K562 (cell line): ENCODE measurements around the gene VMP1. TPM values are rescaled to one million over a fixed set of nuclear protein-coding genes. Genes with fewer than 3 reads are reported as not detected.

ENCODE experiments used
- BRD9 ChIP-seq: fragments of 450-650 bp; IDR thresholded peaks from 2 replicates; pipeline ENCODE4 v1.6.1; 2018; ENCODE audit warnings: low read depth; ENCODE audit not compliant: partially characterized antibody
- CHD1 ChIP-seq: fragments of 200-600 bp; sonication (generic); IDR thresholded peaks from one replicate; pipeline ENCODE4 v1.6.1; 2012; ENCODE audit warnings: mild to moderate bottlenecking, moderate library complexity, low read length, inconsistent platforms
- GATAD2A ChIP-seq: fragments of 450-650 bp; IDR thresholded peaks from 2 replicates; pipeline ENCODE4 v1.6.1; 2017
- GTF2F1 ChIP-seq: IDR thresholded peaks from 2 replicates; pipeline ENCODE4 v1.6.1; 2011; ENCODE audit warnings: low read depth, low read length, improper control_type of control experiment
- IFI16 ChIP-seq: fragments of 250-450 bp; sonication (Bioruptor Pico); IDR thresholded peaks from 2 replicates; pipeline ENCODE4 v2.1.2; 2022; ENCODE audit warnings: mild to moderate bottlenecking, inconsistent platforms
- RBM14 ChIP-seq: fragments of 200-400 bp; formaldehyde crosslinking; IDR thresholded peaks from 2 replicates; pipeline ENCODE4 v1.6.1; 2018; ENCODE audit warnings: low read depth, mild to moderate bottlenecking, low read length, moderate library complexity, borderline replicate concordance; ENCODE audit not compliant: insufficient read depth
- RUNX1 ChIP-seq: sonication (generic); IDR thresholded peaks from 2 replicates; pipeline ENCODE4 v1.6.1; 2016; ENCODE audit warnings: antibody characterized with exemption, low read depth
- SP2 ChIP-seq: IDR thresholded peaks from 2 replicates; pipeline ENCODE4 v1.6.1; 2011; ENCODE audit warnings: mild to moderate bottlenecking, low read depth, low read length, moderate library complexity; ENCODE audit not compliant: poor library complexity, severe bottlenecking; ENCODE audit errors: extremely low read depth
- STAT5B ChIP-seq: fragments of 250-450 bp; sonication (Bioruptor Pico); IDR thresholded peaks from 2 replicates; pipeline ENCODE4 v1.8.0; 2021; ENCODE audit warnings: mild to moderate bottlenecking, inconsistent platforms
- SUPT5H ChIP-seq: fragments of 450-650 bp; IDR thresholded peaks from 2 replicates; pipeline ENCODE4 v1.6.1; 2016
- TARDBP ChIP-seq: fragments of 450-650 bp; IDR thresholded peaks from 2 replicates; pipeline ENCODE4 v1.6.1; 2016
- ZNF175 ChIP-seq: fragments of 200-800 bp; sonication (Bioruptor generic); IDR thresholded peaks from 2 replicates; pipeline ENCODE4 v1.6.1; 2016; ENCODE audit warnings: low read depth, mild to moderate bottlenecking, missing genetic modification characterization, missing compliant biosample characterization
- ZNF212 ChIP-seq: fragments of 450-650 bp; formaldehyde crosslinking; IDR thresholded peaks from 2 replicates; pipeline ENCODE4 v1.4.0; 2020; ENCODE audit warnings: mild to moderate bottlenecking
- ZNF239 ChIP-seq: fragments of 250-450 bp; sonication (Bioruptor Pico); IDR thresholded peaks from 2 replicates; pipeline ENCODE4 v1.4.0; 2020; ENCODE audit warnings: mild to moderate bottlenecking
- ZNF436 ChIP-seq: fragments of 250-450, 450-650 bp; sonication (Bioruptor Pico); formaldehyde crosslinking; IDR thresholded peaks from 2 replicates; pipeline ENCODE4 v1.7.0; 2020; ENCODE audit warnings: mild to moderate bottlenecking
- polyA plus RNA-seq, 8 experiments: library from polyadenylated mRNA; depleted of rRNA in 4 of 8; stranded (reverse) in 5 of 8; unstranded in 3 of 8; fragments of >200 nt; fragmentation: Nextera tagmentation in 2 of 8; fragmentation: Illumina TruSeq in 1 of 8; extraction: Ambion mirVana in 2 of 8; extraction: Trizol in 1 of 8; gene quantifications; 2 replicates each; pipeline versions ENCODE4 v1.2.1 to v1.2.3, GENCODE V29; 2011 to 2014; ENCODE audit warnings: inconsistent platforms in 1 of 8, missing spikeins in 1 of 8
- total RNA-seq, 7 experiments: library from RNA; depleted of rRNA in 6 of 7; stranded (reverse); fragments of >200 nt in 6 of 7; fragmentation: Illumina TruSeq in 2 of 7; extraction: Trizol in 2 of 7; gene quantifications; 2 replicates each; pipeline versions ENCODE4 v1.2.1 to v1.2.3, GENCODE V29; 2011 to 2021; ENCODE audit warnings: low replicate concordance in 1 of 7
- TF ChIP-seq, protein P1 (sequence below): fragments of 250-450 bp; sonication (Bioruptor Pico); IDR thresholded peaks from 2 replicates; pipeline ENCODE4 v1.4.0; 2020; ENCODE audit warnings: mild to moderate bottlenecking
- TF ChIP-seq, protein P2 (sequence below), 2 experiments: fragments of 450-650 bp in 1 of 2; sonication (generic) in 1 of 2; formaldehyde crosslinking; conservative IDR thresholded peaks; 2 replicates each; pipeline versions ENCODE4 v1.4.0 to v1.8.1; 2020 to 2022; ENCODE audit warnings: mild to moderate bottlenecking in 1 of 2, missing genetic modification reagents in 1 of 2
- TF ChIP-seq, protein P3 (sequence below): sonication (generic); formaldehyde crosslinking; IDR thresholded peaks from 2 replicates; pipeline ENCODE4 v1.8.0; 2022; ENCODE audit warnings: missing genetic modification reagents, mild to moderate bottlenecking, borderline replicate concordance
- TF ChIP-seq, protein P4 (sequence below), 2 experiments: fragments of 450-650 bp; conservative IDR thresholded peaks; 2 replicates each; pipeline ENCODE4 v1.6.1; 2017; ENCODE audit warnings: mild to moderate bottlenecking in 2 of 2, moderate library complexity in 2 of 2
- TF ChIP-seq, protein P5 (sequence below), 3 experiments: IDR thresholded peaks in 2 of 3; conservative IDR thresholded peaks in 1 of 3; 2 replicates each; pipeline ENCODE4 v1.5.1; 2011 to 2012; ENCODE audit warnings: low read length in 3 of 3, mild to moderate bottlenecking in 3 of 3, control low read depth in 2 of 3, improper control_type of control experiment in 1 of 3, inconsistent platforms in 1 of 3, low read depth in 1 of 3, mixed read lengths in 1 of 3, moderate library complexity in 1 of 3; ENCODE audit not compliant: insufficient read depth in 2 of 3
- TF ChIP-seq, protein P6 (sequence below): fragments of 250-450 bp; sonication (Bioruptor Pico); IDR thresholded peaks from 2 replicates; pipeline ENCODE4 v1.6.1; 2021; ENCODE audit warnings: mild to moderate bottlenecking

The VMP1 gene
- total and polyA plus RNA-seq, 9 of the 15 experiments (the other 6 are each of a cell fraction or from before 2014, with no cell fraction given), result 123 to 304 (median 151) TPM

DNA sequence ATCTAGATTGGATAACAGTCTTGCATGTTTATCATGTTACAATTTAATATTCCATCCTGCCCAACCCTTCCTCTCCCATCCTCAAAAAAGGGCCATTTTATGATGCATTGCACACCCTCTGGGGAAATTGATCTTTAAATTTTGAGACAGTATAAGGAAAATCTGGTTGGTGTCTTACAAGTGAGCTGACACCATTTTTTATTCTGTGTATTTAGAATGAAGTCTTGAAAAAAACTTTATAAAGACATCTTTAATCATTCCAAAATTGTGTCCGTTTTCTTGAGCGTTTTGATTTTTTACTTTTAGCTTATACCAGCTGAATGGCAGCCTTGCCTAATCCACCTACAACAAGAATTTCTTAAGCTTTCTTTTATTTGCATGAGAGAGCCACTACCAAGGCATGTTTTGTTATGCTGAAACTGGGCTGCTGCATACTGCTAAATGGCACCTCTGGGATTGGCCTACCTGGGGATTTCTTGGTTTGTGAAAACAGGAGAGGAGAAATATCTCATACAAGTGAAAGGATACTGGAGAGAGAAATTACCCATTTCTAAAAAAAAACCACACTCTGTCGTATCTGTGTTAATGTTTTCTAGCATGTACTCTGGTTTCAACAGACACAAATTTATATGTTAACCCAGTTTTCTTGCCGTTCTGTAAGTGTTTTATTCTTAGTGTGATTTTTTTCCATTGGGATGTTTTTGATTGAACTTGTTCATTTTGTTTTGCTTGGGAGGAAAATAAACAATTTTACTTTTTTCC lies 133.1 kb downstream of the VMP1 start (continued):
- no peak for TF ChIP-seq ZNF436 (CRISPR knock-in tag)
- peak; percentile 67 for TF ChIP-seq CHD1
- TF ChIP-seq SUPT5H, result peak; percentile 81; the same call in 1 of the 2 replicates
- TF ChIP-seq, protein P1, sequence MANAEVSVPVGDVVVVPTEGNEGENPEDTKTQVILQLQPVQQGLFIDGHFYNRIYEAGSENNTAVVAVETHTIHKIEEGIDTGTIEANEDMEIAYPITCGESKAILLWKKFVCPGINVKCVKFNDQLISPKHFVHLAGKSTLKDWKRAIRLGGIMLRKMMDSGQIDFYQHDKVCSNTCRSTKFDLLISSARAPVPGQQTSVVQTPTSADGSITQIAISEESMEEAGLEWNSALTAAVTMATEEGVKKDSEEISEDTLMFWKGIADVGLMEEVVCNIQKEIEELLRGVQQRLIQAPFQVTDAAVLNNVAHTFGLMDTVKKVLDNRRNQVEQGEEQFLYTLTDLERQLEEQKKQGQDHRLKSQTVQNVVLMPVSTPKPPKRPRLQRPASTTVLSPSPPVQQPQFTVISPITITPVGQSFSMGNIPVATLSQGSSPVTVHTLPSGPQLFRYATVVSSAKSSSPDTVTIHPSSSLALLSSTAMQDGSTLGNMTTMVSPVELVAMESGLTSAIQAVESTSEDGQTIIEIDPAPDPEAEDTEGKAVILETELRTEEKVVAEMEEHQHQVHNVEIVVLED, result no peak
- TF ChIP-seq, protein P2, sequence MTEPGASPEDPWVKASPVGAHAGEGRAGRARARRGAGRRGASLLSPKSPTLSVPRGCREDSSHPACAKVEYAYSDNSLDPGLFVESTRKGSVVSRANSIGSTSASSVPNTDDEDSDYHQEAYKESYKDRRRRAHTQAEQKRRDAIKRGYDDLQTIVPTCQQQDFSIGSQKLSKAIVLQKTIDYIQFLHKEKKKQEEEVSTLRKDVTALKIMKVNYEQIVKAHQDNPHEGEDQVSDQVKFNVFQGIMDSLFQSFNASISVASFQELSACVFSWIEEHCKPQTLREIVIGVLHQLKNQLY (CRISPR knock-in tag; conservative IDR thresholded peaks at IDR 0.05), result no peak
- TF ChIP-seq BRD9, result no peak
- TF ChIP-seq ZNF175, result 0 out of 2 replicates have a peak, but pooled peaks have one; percentile 13
- TF ChIP-seq RBM14, result no peak
- TF ChIP-seq, protein P3, sequence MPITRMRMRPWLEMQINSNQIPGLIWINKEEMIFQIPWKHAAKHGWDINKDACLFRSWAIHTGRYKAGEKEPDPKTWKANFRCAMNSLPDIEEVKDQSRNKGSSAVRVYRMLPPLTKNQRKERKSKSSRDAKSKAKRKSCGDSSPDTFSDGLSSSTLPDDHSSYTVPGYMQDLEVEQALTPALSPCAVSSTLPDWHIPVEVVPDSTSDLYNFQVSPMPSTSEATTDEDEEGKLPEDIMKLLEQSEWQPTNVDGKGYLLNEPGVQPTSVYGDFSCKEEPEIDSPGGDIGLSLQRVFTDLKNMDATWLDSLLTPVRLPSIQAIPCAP (CRISPR knock-in tag), result no peak
- no peak for TF ChIP-seq IFI16 (CRISPR knock-in tag)
- no peak for TF ChIP-seq STAT5B (CRISPR knock-in tag)
- TF ChIP-seq, protein P4, sequence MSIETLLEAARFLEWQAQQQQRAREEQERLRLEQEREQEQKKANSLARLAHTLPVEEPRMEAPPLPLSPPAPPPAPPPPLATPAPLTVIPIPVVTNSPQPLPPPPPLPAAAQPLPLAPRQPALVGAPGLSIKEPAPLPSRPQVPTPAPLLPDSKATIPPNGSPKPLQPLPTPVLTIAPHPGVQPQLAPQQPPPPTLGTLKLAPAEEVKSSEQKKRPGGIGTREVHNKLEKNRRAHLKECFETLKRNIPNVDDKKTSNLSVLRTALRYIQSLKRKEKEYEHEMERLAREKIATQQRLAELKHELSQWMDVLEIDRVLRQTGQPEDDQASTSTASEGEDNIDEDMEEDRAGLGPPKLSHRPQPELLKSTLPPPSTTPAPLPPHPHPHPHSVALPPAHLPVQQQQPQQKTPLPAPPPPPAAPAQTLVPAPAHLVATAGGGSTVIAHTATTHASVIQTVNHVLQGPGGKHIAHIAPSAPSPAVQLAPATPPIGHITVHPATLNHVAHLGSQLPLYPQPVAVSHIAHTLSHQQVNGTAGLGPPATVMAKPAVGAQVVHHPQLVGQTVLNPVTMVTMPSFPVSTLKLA (conservative IDR thresholded peaks at IDR 0.05), result 0 out of 4 replicates have a peak, but pooled peaks of 1 of the 2 experiments have one; percentile 10
- TF ChIP-seq ZNF212 (CRISPR knock-in tag), result no peak
- TF ChIP-seq, protein P5, sequence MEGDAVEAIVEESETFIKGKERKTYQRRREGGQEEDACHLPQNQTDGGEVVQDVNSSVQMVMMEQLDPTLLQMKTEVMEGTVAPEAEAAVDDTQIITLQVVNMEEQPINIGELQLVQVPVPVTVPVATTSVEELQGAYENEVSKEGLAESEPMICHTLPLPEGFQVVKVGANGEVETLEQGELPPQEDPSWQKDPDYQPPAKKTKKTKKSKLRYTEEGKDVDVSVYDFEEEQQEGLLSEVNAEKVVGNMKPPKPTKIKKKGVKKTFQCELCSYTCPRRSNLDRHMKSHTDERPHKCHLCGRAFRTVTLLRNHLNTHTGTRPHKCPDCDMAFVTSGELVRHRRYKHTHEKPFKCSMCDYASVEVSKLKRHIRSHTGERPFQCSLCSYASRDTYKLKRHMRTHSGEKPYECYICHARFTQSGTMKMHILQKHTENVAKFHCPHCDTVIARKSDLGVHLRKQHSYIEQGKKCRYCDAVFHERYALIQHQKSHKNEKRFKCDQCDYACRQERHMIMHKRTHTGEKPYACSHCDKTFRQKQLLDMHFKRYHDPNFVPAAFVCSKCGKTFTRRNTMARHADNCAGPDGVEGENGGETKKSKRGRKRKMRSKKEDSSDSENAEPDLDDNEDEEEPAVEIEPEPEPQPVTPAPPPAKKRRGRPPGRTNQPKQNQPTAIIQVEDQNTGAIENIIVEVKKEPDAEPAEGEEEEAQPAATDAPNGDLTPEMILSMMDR (IDR thresholded peaks at IDR 0.05 in 2 of 3, conservative IDR thresholded peaks at IDR 0.05 in 1 of 3; ENCODE audit: insufficient read depth in 2 of 3, low read depth in 1 of 3, low read length in 3 of 3), result no peak
- TF ChIP-seq, protein P6, sequence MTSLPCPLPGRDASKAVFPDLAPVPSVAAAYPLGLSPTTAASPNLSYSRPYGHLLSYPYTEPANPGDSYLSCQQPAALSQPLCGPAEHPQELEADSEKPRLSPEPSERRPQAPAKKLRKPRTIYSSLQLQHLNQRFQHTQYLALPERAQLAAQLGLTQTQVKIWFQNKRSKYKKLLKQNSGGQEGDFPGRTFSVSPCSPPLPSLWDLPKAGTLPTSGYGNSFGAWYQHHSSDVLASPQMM (CRISPR knock-in tag), result no peak
- TF ChIP-seq GATAD2A, result no peak
- no peak for TF ChIP-seq RUNX1
- no peak for TF ChIP-seq TARDBP
- no peak for TF ChIP-seq ZNF239 (CRISPR knock-in tag)
- no peak for TF ChIP-seq GTF2F1
- TF ChIP-seq SP2, result no peak
